Lower lobe of right lung (tissue), 2 donors: ENCODE results near the gene TMEM87A. TPM values are rescaled to one million over a fixed set of nuclear protein-coding genes. Genes with fewer than 3 reads are reported as not detected.
"Not testable (repeated sequence)": the region's sequence is repeated elsewhere in the genome, so short reads cannot be mapped to it uniquely, and the experiment has no call there.

Experiments
- ATAC-seq, 2 donors: fragments of 200-7000 bp; cut with Tn5 transposase; one replicate each; pipeline ENCODE4 v1.9.1; 2020 to 2022; ENCODE audit warnings: mild to moderate bottlenecking in 2 of 2, moderate library complexity in 2 of 2
- DNase-seq: peaks from one replicate; pipeline ENCODE4 v3.0.0-alpha.2; 2020
- H3K27ac ChIP-seq: fragments of 200-600 bp; one replicate; pipeline ENCODE4 v1.8.0; 2022
- H3K27me3 ChIP-seq: fragments of 200-600 bp; one replicate; pipeline ENCODE4 v1.8.0; 2022; ENCODE audit warnings: low read depth
- H3K36me3 ChIP-seq: fragments of 200-600 bp; one replicate; pipeline ENCODE4 v1.8.0; 2022; ENCODE audit warnings: mild to moderate bottlenecking
- H3K4me1 ChIP-seq: fragments of 200-600 bp; one replicate; pipeline ENCODE4 v1.8.0; 2022
- H3K4me3 ChIP-seq: fragments of 200-600 bp; one replicate; pipeline ENCODE4 v1.8.0; 2022; ENCODE audit warnings: mild to moderate bottlenecking
- H3K9me3 ChIP-seq: fragments of 200-600 bp; one replicate; pipeline ENCODE4 v1.8.0; 2022
- CTCF ChIP-seq: fragments of 200-600 bp; IDR thresholded peaks from one replicate; pipeline ENCODE4 v1.8.0; 2022; ENCODE audit warnings: antibody characterized with exemption, mild to moderate bottlenecking
- intact Hi-C: fragments of 100-400 bp; cut with DNase I; formaldehyde crosslinking; loops from one replicate; pipeline ENCODE4 v1.11.0; 2022
- long read RNA-seq: library from polyadenylated mRNA; unstranded; transcript quantifications from one replicate; pipeline ENCODE4 v2.0.0, GENCODE V29; 2021
- total RNA-seq: library from RNA; stranded (reverse); fragmentation: NEBNext Ultra II Directional; extraction: Animal tissue kit (Norgen Biotek cat#: 25700); gene quantifications from one replicate; pipeline ENCODE4 v1.2.1, GENCODE V29; 2021
- donor health status: DM: no; HTN: yes; CAD: no; lungs with severe emphysema.

The TMEM87A gene, protein sequence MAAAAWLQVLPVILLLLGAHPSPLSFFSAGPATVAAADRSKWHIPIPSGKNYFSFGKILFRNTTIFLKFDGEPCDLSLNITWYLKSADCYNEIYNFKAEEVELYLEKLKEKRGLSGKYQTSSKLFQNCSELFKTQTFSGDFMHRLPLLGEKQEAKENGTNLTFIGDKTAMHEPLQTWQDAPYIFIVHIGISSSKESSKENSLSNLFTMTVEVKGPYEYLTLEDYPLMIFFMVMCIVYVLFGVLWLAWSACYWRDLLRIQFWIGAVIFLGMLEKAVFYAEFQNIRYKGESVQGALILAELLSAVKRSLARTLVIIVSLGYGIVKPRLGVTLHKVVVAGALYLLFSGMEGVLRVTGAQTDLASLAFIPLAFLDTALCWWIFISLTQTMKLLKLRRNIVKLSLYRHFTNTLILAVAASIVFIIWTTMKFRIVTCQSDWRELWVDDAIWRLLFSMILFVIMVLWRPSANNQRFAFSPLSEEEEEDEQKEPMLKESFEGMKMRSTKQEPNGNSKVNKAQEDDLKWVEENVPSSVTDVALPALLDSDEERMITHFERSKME
- 129 TPM for total RNA-seq
- long read RNA-seq, transcript TMEM87A-202 (20 exons, 3,109 nt) = major isoform, 87 of 170 reads
- long read RNA-seq, partial matches to known transcripts = 21 of 170 reads
- long read RNA-seq, other reads (novel, unspliced or antisense) = 61 of 170 reads

DNA sequence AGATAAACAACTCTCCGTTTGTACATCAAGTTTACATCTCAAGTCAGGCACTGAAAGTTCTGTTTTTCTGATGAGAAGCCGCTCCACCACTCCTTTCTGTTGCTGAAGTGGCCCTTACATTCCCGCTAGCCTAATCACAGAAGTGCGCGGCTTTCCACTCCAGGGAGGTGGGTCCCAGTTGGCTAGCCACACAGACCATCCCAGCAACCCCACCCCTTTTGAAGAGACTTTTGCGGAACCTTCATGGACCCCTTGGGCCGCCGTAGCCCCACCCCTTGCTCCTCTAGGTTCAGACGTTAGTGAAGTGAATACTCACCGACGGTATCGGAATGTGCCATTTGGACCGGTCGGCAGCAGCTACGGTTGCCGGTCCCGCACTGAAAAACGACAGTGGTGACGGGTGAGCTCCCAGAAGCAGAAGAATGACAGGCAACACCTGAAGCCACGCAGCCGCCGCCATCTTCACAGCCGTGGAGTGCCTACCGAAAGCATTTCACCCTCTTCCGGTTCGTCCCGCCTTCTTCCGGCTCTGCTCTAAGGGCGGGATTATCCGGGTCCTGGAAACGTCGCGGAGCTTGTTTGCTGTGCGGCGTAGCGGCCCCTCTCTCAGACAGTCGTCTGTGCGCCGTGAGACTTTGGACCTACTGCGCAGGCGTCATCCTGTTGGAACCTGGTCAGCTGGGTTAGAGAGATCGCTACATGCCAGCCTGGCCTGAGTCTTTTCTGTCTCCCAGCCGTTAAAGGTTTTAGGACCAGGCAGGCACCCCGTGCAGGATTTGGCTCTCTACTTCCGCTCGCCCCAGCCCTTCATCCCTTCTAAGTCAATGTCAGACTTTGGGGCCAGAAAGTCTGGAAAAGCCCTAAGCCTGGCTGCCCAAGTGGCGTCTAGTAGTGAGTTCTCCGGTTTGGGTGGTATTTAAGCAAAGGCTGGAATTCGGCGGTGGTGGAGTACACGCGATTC lies at the start of gene TMEM87A, which contains the start of gene GANC:
TSS of gene TMEM87A (minus strand) at position 495 of the 961 bp plus-strand sequence. CDS start at position 460, 35 bp downstream.
TSS of gene GANC (plus strand) at position 263 of the 961 bp plus-strand sequence. CDS start 1,281 bp downstream, outside the sequence.
- peaks cover 13% of the 10 kb centered on the region for H3K36me3 ChIP-seq
- no peak for TF ChIP-seq CTCF
- DNase-seq (peak; percentile 99), ATAC-seq (peak; percentile 95 to 97)
- no peaks in the 10 kb centered on the region for H3K9me3 ChIP-seq
- intact Hi-C loops = no loop called here
- peak within 1 kb of the TSS; percentile 96 for H3K27ac ChIP-seq
- peaks cover 59% of the 10 kb centered on the region for H3K4me1 ChIP-seq
- H3K4me3 ChIP-seq = peak within 1 kb of the TSS; percentile 70
- H3K27me3 ChIP-seq = no peaks in the 10 kb centered on the region

DNA sequence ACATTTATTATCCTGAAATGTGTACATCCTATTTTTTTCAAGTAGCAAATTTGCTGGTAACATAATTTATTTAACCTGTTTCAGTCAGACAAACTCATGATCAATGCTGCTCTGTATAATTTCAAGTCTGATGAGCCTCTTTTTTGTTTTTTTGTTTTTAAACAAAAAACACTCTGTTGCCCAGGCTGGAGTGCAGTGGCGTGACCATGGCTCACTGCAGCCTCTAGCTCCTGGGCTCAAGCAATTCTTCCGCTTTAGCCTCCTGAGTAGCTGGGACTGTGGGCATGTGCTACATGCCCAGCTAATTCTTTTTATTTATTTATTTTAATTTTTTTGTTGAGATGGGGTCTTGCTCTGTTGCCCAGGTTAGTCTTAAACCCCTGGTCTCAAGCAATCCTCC lies 46.0 kb upstream of the TMEM87A start:
- no peaks in the 10 kb centered on the region for H3K4me1 ChIP-seq
- DNase-seq (no peak), ATAC-seq (no peak)
- H3K9me3 ChIP-seq = no peaks in the 10 kb centered on the region
- H3K4me3 ChIP-seq = no peak overlapping the region
- TF ChIP-seq CTCF = no peak
- no peaks in the 10 kb centered on the region for H3K27me3 ChIP-seq
- no peak overlapping the region for H3K27ac ChIP-seq
- peaks cover 37% of the 10 kb centered on the region for H3K36me3 ChIP-seq
- intact Hi-C loops = no loop called here

- ATAC-seq = peak; percentile 28 to 37
- DNase-seq, intact Hi-C loops: not testable (repeated sequence)
Measured at GRCh38 chr15:42316282-42316805, 43.1 kb upstream of the TMEM87A start.

GRCh38 chr15:42315521-42315920 lies 42.3 kb upstream of the TMEM87A start:
- no peak overlapping the region for H3K4me3 ChIP-seq
- no peaks in the 10 kb centered on the region for H3K9me3 ChIP-seq
- no peaks in the 10 kb centered on the region for H3K27me3 ChIP-seq
- no peaks in the 10 kb centered on the region for H3K4me1 ChIP-seq
- H3K27ac ChIP-seq = no peak overlapping the region
- no peak for ATAC-seq
- no peak for TF ChIP-seq CTCF
- DNase-seq = no peak
- intact Hi-C loops = no loop called here
- peaks cover 40% of the 10 kb centered on the region for H3K36me3 ChIP-seq

More at GRCh38 chr15:42316282-42316805, 43.1 kb upstream of the TMEM87A start:
- not testable (repeated sequence) for H3K4me3 ChIP-seq, H3K4me1 ChIP-seq, H3K27ac ChIP-seq, H3K9me3 ChIP-seq, H3K27me3 ChIP-seq
- peaks cover 35% of the 10 kb centered on the region for H3K36me3 ChIP-seq

- no peaks in the 10 kb centered on the region for H3K4me1 ChIP-seq
- no peak overlapping the region for H3K27ac ChIP-seq
- no peak overlapping the region for H3K4me3 ChIP-seq
- H3K9me3 ChIP-seq = no peaks in the 10 kb centered on the region
- ATAC-seq (no peak), DNase-seq (no peak)
- H3K27me3 ChIP-seq = no peaks in the 10 kb centered on the region
- peaks cover 47% of the 10 kb centered on the region for H3K36me3 ChIP-seq
- intact Hi-C loops = no loop called here
- TF ChIP-seq CTCF = no peak
Measured at GRCh38 chr15:42314818-42315217, 41.6 kb upstream of the TMEM87A start.
